Gastroesophageal sphincter (tissue), 4 donors: ENCODE results near the gene LNX2. TPM values are rescaled to one million over a fixed set of nuclear protein-coding genes. Genes with fewer than 3 reads are reported as not detected.

ENCODE experiments used
- ATAC-seq: fragments of 150-250 bp; one replicate; pipeline ENCODE4 v1.9.1; 2016; ENCODE audit warnings: mild to moderate bottlenecking, moderate library complexity
- H3K27ac ChIP-seq, 4 donors: fragments of 200-600 bp; sonication (generic) in 3 of 4; 1 replicate in 3 of 4; 2 replicates in 1 of 4; pipeline ENCODE4 v1.5.1; 2016 to 2019
- H3K27me3 ChIP-seq: fragments of 200-600 bp; sonication (generic); one replicate; pipeline ENCODE4 v1.5.1; 2019
- H3K36me3 ChIP-seq, 2 donors: fragments of 200-600 bp; sonication (generic); one replicate each; pipeline ENCODE4 v1.5.1; 2019; ENCODE audit warnings: control low read depth in 1 of 2
- H3K4me1 ChIP-seq, 3 donors: fragments of 200-600 bp; sonication (generic); 1 replicate in 2 of 3; 2 replicates in 1 of 3; pipeline ENCODE4 v1.5.1; 2016 to 2019; ENCODE audit warnings: control low read depth in 2 of 3
- H3K4me3 ChIP-seq, 2 donors: fragments of 200-600 bp; sonication (generic); one replicate each; pipeline ENCODE4 v1.5.1; 2019; ENCODE audit warnings: mild to moderate bottlenecking in 1 of 2, moderate library complexity in 1 of 2
- H3K9me3 ChIP-seq, 3 donors: fragments of 200-600 bp; sonication (generic); one replicate each; pipeline ENCODE4 v1.5.1; 2017 to 2019; ENCODE audit warnings: control low read depth in 2 of 3
- CTCF ChIP-seq, 4 experiments: fragments of 200-600 bp in 2 of 4; fragments of 450-650 bp in 2 of 4; sonication (generic) in 1 of 4; IDR thresholded peaks; one replicate each; pipeline ENCODE4 v1.5.1; 2017 to 2019; ENCODE audit warnings: antibody characterized with exemption in 4 of 4, mild to moderate bottlenecking in 2 of 4, moderate library complexity in 2 of 4
- EP300 ChIP-seq: sonication (generic); formaldehyde crosslinking; IDR thresholded peaks from one replicate; pipeline ENCODE4 v1.6.1; 2017; ENCODE audit warnings: antibody characterized with exemption, mild to moderate bottlenecking
- POLR2A ChIP-seq, 2 donors: fragments of 450-650 bp; IDR thresholded peaks; one replicate each; pipeline ENCODE4 v1.6.1; 2017; ENCODE audit warnings: antibody characterized with exemption in 2 of 2, mild to moderate bottlenecking in 2 of 2, moderate library complexity in 1 of 2
- POLR2AphosphoS5 ChIP-seq: sonication (generic); formaldehyde crosslinking; IDR thresholded peaks from one replicate; pipeline ENCODE4 v1.6.1; 2017; ENCODE audit warnings: antibody characterized with exemption
- WGBS, 2 donors: methylation state at CpG; one replicate each; pipeline ENCODE4 v1.1.5; 2018; ENCODE audit warnings: low coverage in 1 of 2; 5-methylcytosine and 5-hydroxymethylcytosine counted together
- total RNA-seq, 4 donors: library from RNA; depleted of rRNA; stranded (reverse); fragments of >200 nt; gene quantifications; one replicate each; pipeline ENCODE4 v1.1.0, GENCODE V29; 2016

LNX2 gene
- total RNA-seq, 4 donors from 2014 or later, result 10.6 to 16.0 (median 14.0) TPM

GRCh38 chr13:27562457-27562856 lies 57.9 kb downstream of the LNX2 start:
- WGBS, 2 donors, result 97 to 100% methylated on average over 3 to 7 of the region's 11 CpGs
- no peaks in the 10 kb centered on the region for H3K4me1 ChIP-seq
- TF ChIP-seq POLR2A (IDR thresholded peaks at IDR 0.05), result no peak
- TF ChIP-seq CTCF (IDR thresholded peaks at IDR 0.05), result no peak
- TF ChIP-seq EP300, result no peak
- no peak for TF ChIP-seq POLR2AphosphoS5
- peaks cover 4 to 51% of the 10 kb centered on the region in 2 donors for H3K36me3 ChIP-seq
- no peak for ATAC-seq
- no peak overlapping the region for H3K4me3 ChIP-seq
- no peaks in the 10 kb centered on the region for H3K9me3 ChIP-seq
- no peak overlapping the region for H3K27ac ChIP-seq
- no peaks in the 10 kb centered on the region for H3K27me3 ChIP-seq

GRCh38 chr13:27559719-27560118 lies 60.6 kb downstream of the LNX2 start:
- H3K9me3 ChIP-seq, result no peaks in the 10 kb centered on the region
- TF ChIP-seq CTCF (IDR thresholded peaks at IDR 0.05) (no peak), POLR2A (IDR thresholded peaks at IDR 0.05) (no peak), POLR2AphosphoS5 (no peak), EP300 (no peak)
- no peak overlapping the region for H3K4me3 ChIP-seq
- H3K27ac ChIP-seq, result no peak overlapping the region
- 61 to 79% methylated on average over 2 of the region's 2 CpGs for WGBS, 2 donors
- peaks cover 0 to 38% of the 10 kb centered on the region in 2 donors for H3K36me3 ChIP-seq
- H3K4me1 ChIP-seq, result no peaks in the 10 kb centered on the region
- no peaks in the 10 kb centered on the region for H3K27me3 ChIP-seq
- no peak for ATAC-seq

GRCh38 chr13:27556109-27556508 lies 64.2 kb downstream of the LNX2 start:
- peaks cover 0 to 51% of the 10 kb centered on the region in 2 donors for H3K36me3 ChIP-seq
- no peak for ATAC-seq
- H3K9me3 ChIP-seq, result no peaks in the 10 kb centered on the region
- WGBS, 2 donors, result 50 to 53% methylated on average over 2 of the region's 2 CpGs
- no peaks in the 10 kb centered on the region for H3K27me3 ChIP-seq
- no peak overlapping the region for H3K27ac ChIP-seq
- TF ChIP-seq CTCF (IDR thresholded peaks at IDR 0.05) (peak in 2 of 4 experiments; percentile 10 to 42), EP300 (no peak), POLR2A (IDR thresholded peaks at IDR 0.05) (no peak)
- H3K4me1 ChIP-seq, result no peaks in the 10 kb centered on the region
- H3K4me3 ChIP-seq, result no peak overlapping the region

GRCh38 chr13:27551562-27551961 lies 68.8 kb downstream of the LNX2 start:
- TF ChIP-seq POLR2A (IDR thresholded peaks at IDR 0.05) (no peak), EP300 (no peak), POLR2AphosphoS5 (no peak), CTCF (IDR thresholded peaks at IDR 0.05) (no peak)
- 71 to 84% methylated on average over 2 to 4 of the region's 4 CpGs for WGBS, 2 donors
- Histone ChIP-seq H3K27me3 (no peaks in the 10 kb centered on the region), H3K4me1 (no peaks in the 10 kb centered on the region), H3K27ac (no peak overlapping the region), H3K9me3 (no peaks in the 10 kb centered on the region), H3K36me3 (peaks cover 0 to 81% of the 10 kb centered on the region in 2 donors), H3K4me3 (no peak overlapping the region)
- no peak for ATAC-seq

GRCh38 chr13:27549406-27549981 lies 70.8 kb downstream of the LNX2 start:
- no peaks in the 10 kb centered on the region for H3K4me1 ChIP-seq
- WGBS, 2 donors, result 91 to 93% methylated on average over 7 of the region's 8 CpGs
- TF ChIP-seq CTCF (IDR thresholded peaks at IDR 0.05), result no peak
- no peak for TF ChIP-seq EP300
- no peak for TF ChIP-seq POLR2A (IDR thresholded peaks at IDR 0.05)
- TF ChIP-seq POLR2AphosphoS5, result no peak
- peaks cover 0 to 80% of the 10 kb centered on the region in 2 donors for H3K36me3 ChIP-seq
- no peaks in the 10 kb centered on the region for H3K9me3 ChIP-seq
- no peaks in the 10 kb centered on the region for H3K27me3 ChIP-seq
- ATAC-seq, result no peak
- no peak overlapping the region for H3K27ac ChIP-seq
- H3K4me3 ChIP-seq, result no peak overlapping the region
